ENCODE measurements around the gene ZDHHC18. TPM values are rescaled to one million over a fixed set of nuclear protein-coding genes. Genes with fewer than 3 reads are reported as not detected.

The ZDHHC18 gene
- total RNA-seq, 3 donors from 2014 or later = 22.8 to 30.5 (median 26.9) TPM

GRCh38 chr1:26789612-26789865 lies 36.9 kb upstream of the ZDHHC18 start:
- intact Hi-C loops (cut with DNase I, micrococcal nuclease) = loop anchor here (5.0 to 10.0 kb wide), 3 partner anchors 95 to 187 kb away; partner anchors contain the start of gene ARID1A (in 1 of the 2)
- peaks cover 31% of the 10 kb centered on the region for H3K4me1 ChIP-seq (ENCODE audit: low read depth)

DNA sequence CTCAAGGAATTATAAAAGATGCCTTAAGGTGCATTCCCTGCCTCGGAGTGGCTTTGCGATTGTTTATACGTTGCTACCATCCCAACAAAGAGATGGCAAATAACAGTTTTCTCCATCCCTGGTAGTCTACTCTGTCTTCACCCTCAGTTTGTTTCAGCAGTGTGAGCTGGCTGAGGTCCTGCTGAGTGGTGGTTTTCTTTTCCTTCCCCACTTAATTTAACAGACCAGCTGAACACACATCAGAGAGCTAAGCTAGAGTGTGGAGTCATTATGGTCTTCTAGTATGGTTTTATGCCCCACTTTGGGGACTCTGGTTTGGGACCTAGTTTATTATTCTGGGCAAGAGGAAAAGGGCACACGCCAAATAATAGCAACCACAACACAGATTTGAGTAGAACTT lies 36.6 kb upstream of the ZDHHC18 start:
- TF ChIP-seq, protein P1, sequence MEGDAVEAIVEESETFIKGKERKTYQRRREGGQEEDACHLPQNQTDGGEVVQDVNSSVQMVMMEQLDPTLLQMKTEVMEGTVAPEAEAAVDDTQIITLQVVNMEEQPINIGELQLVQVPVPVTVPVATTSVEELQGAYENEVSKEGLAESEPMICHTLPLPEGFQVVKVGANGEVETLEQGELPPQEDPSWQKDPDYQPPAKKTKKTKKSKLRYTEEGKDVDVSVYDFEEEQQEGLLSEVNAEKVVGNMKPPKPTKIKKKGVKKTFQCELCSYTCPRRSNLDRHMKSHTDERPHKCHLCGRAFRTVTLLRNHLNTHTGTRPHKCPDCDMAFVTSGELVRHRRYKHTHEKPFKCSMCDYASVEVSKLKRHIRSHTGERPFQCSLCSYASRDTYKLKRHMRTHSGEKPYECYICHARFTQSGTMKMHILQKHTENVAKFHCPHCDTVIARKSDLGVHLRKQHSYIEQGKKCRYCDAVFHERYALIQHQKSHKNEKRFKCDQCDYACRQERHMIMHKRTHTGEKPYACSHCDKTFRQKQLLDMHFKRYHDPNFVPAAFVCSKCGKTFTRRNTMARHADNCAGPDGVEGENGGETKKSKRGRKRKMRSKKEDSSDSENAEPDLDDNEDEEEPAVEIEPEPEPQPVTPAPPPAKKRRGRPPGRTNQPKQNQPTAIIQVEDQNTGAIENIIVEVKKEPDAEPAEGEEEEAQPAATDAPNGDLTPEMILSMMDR (IDR thresholded peaks at IDR 0.05) = no peak
- Histone ChIP-seq H3K4me1 (ENCODE audit: low read depth) (peaks cover 27% of the 10 kb centered on the region), H3K36me3 (ENCODE audit: low read depth) (no peaks in the 10 kb centered on the region), H3K9me3 (no peaks in the 10 kb centered on the region), H3K4me3 (no peak overlapping the region)
- ATAC-seq (no peak), DNase-seq (no peak)
- intact Hi-C loops (cut with DNase I, micrococcal nuclease) = loop anchor here (5.0 to 10.0 kb wide), 4 partner anchors 95 to 188 kb away; partner anchors contain the start of gene ARID1A (in 1 of the 2)

More at GRCh38 chr1:26789612-26789865, 36.9 kb upstream of the ZDHHC18 start:
- DNase-seq = no peak
- TF ChIP-seq, protein P1 (IDR thresholded peaks at IDR 0.05) = no peak
- Histone ChIP-seq H3K4me3 (no peak overlapping the region), H3K36me3 (ENCODE audit: low read depth) (no peaks in the 10 kb centered on the region), H3K9me3 (no peaks in the 10 kb centered on the region)
- ATAC-seq = no peak

GRCh38 chr1:26790551-26790953 lies 35.9 kb upstream of the ZDHHC18 start:
- Histone ChIP-seq H3K4me3 (no peak overlapping the region), H3K4me1 (ENCODE audit: low read depth) (peaks cover 21% of the 10 kb centered on the region), H3K36me3 (ENCODE audit: low read depth) (no peaks in the 10 kb centered on the region), H3K9me3 (no peaks in the 10 kb centered on the region)
- DNase-seq (no peak), ATAC-seq (no peak)
- intact Hi-C loops (cut with DNase I, micrococcal nuclease) = loop anchor here (5.0 kb wide), 2 partner anchors 178 to 188 kb away; no protein-coding TSS in a partner anchor
- TF ChIP-seq, protein P1 (IDR thresholded peaks at IDR 0.05) = no peak

GRCh38 chr1:26791148-26791547 lies 35.3 kb upstream of the ZDHHC18 start:
- Histone ChIP-seq H3K4me3 (no peak overlapping the region), H3K4me1 (ENCODE audit: low read depth) (peaks cover 15% of the 10 kb centered on the region), H3K9me3 (no peaks in the 10 kb centered on the region), H3K36me3 (ENCODE audit: low read depth) (no peaks in the 10 kb centered on the region)
- intact Hi-C loops (cut with DNase I, micrococcal nuclease) = loop anchor here (5.0 kb wide), 2 partner anchors 179 to 189 kb away; no protein-coding TSS in a partner anchor
- TF ChIP-seq, protein P1 (IDR thresholded peaks at IDR 0.05) = no peak
- DNase-seq (no peak), ATAC-seq (no peak)

GRCh38 chr1:26791626-26792025 lies 34.9 kb upstream of the ZDHHC18 start:
- H3K4me3 ChIP-seq = no peak overlapping the region
- no peaks in the 10 kb centered on the region for H3K36me3 ChIP-seq (ENCODE audit: low read depth)
- intact Hi-C loops (cut with DNase I, micrococcal nuclease) = loop anchor here (5.0 kb wide), 2 partner anchors 179 to 189 kb away; no protein-coding TSS in a partner anchor
- TF ChIP-seq, protein P1 (IDR thresholded peaks at IDR 0.05) = no peak
- H3K9me3 ChIP-seq = no peaks in the 10 kb centered on the region
- no peak for ATAC-seq
- peaks cover 11% of the 10 kb centered on the region for H3K4me1 ChIP-seq (ENCODE audit: low read depth)
- DNase-seq = no peak

DNA sequence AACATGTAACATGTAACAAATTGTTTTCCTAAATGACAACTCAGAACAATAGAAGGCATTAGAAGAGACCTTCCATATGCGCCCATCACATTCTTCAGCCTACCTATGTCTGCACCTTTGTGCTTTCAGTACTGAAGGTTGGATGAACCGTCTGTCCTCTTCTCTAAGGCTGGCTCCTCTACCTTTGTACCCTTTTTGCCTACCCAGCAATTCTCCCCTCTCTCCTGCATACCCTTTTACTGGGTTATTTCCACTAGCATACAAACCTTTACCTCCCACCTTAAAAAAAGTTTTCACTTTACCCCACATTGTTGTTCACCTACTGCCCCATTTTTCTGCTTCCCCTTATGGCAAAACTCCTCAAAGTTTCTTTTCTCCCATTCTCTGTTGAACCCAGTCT lies 33.6 kb upstream of the ZDHHC18 start:
- Histone ChIP-seq H3K36me3 (ENCODE audit: low read depth) (no peaks in the 10 kb centered on the region), H3K4me3 (no peak overlapping the region), H3K9me3 (no peaks in the 10 kb centered on the region), H3K4me1 (ENCODE audit: low read depth) (peaks cover 6% of the 10 kb centered on the region)
- DNase-seq = no peak
- TF ChIP-seq, protein P1 (IDR thresholded peaks at IDR 0.05) = no peak
- intact Hi-C loops (cut with DNase I, micrococcal nuclease) = loop anchor here (5.0 kb wide), 2 partner anchors 181 to 191 kb away; no protein-coding TSS in a partner anchor
- no peak for ATAC-seq
